Measurements from ENCODE around the gene ERFE. TPM values are rescaled to one million over a fixed set of nuclear protein-coding genes. Genes with fewer than 3 reads are reported as not detected.
A peak's percentile ranks its signal among the peaks of the same experiment; 100 is the strongest.

Gene ERFE
- total RNA-seq, 1 experiment from 2014 or later = 10.3 TPM

DNA sequence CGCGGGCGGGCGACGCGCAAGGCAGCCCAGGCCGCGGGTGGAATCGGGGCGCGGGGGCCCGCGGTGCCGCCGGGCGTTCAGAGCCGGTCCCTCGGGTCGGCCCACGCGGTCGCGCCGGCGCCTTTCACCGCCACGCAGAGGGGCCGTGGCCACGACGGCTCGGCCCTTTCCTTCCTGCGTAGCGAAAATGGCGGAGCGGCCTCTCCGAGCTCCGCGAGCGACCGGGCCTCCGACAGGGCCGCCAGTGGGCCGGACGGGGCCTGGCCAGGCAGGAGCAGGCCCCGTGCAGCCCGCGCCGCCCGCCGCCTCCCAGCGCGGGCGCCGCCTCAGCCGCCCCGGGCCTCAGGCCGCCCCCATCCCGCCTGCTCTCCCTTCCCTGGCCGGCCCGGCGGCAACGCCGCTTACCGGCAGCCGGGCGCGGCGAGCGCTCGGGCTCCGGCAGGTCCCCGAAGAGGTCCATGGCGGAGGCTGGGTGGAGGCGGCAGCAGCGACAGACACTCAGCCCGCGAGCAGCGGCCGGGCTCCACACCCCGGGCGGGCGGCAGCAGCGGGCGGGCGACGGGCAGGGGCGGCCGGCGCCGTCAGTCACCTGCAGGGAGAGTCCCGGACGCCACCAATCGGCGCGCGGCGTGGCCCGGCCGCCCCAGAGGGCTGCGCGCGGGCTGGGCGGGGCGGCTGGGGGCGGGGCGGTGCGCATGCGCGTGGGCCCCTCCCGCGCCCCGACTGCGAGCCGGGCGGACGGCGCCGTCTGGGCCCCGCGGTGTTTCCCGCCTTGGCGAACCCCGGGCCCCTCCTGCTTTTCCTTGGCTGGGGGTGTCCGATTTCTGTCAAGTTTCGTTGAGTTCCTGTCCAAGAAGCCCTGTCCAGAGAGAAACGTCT, 44.6 kb downstream of the ERFE start, which contains the start of gene ILKAP:
ILKAP (minus strand) TSS at position 602 of the 879 bp plus-strand sequence; CDS start at position 460, 142 bp downstream.
- Histone ChIP-seq H3K4me1 (ENCODE audit: control insufficient read depth, insufficient read depth, low read length) (peaks cover 28% of the 10 kb centered on the region), H3K4me3 (ENCODE audit: low read depth in 2 of 2, low read length in 2 of 2) (peak within 1 kb of the TSS; percentile 69 to 97), H3K9me3 (ENCODE audit: control insufficient read depth, insufficient read depth, low read depth, low read length) (no peaks in the 10 kb centered on the region), H3K27ac (ENCODE audit: low read length) (peak within 1 kb of the TSS; percentile 99), H3K36me3 (ENCODE audit: control insufficient read depth, insufficient read depth, low read length) (no peaks in the 10 kb centered on the region), H3K27me3 (ENCODE audit: control insufficient read depth, insufficient read depth, low read length) (no peaks in the 10 kb centered on the region)
- ATAC-seq (peak; percentile 99), DNase-seq (ENCODE audit: low read depth, low spot score) (no peak)
- intact Hi-C loops (cut with micrococcal nuclease; ENCODE audit: unreplicated experiment) = no loop called here
- no TSS peak for BruUV-seq (replicated peaks)
- TF ChIP-seq, protein P1, sequence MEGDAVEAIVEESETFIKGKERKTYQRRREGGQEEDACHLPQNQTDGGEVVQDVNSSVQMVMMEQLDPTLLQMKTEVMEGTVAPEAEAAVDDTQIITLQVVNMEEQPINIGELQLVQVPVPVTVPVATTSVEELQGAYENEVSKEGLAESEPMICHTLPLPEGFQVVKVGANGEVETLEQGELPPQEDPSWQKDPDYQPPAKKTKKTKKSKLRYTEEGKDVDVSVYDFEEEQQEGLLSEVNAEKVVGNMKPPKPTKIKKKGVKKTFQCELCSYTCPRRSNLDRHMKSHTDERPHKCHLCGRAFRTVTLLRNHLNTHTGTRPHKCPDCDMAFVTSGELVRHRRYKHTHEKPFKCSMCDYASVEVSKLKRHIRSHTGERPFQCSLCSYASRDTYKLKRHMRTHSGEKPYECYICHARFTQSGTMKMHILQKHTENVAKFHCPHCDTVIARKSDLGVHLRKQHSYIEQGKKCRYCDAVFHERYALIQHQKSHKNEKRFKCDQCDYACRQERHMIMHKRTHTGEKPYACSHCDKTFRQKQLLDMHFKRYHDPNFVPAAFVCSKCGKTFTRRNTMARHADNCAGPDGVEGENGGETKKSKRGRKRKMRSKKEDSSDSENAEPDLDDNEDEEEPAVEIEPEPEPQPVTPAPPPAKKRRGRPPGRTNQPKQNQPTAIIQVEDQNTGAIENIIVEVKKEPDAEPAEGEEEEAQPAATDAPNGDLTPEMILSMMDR (IDR thresholded peaks at IDR 0.05) = no peak
- no peak for TF ChIP-seq TCF7L2 (IDR thresholded peaks at IDR 0.05; ENCODE audit: low read depth, low read length)
- TF ChIP-seq POLR2AphosphoS5 (IDR thresholded peaks at IDR 0.05; ENCODE audit: low read depth, low read length) = peak; percentile 70
- TF ChIP-seq, protein P2, sequence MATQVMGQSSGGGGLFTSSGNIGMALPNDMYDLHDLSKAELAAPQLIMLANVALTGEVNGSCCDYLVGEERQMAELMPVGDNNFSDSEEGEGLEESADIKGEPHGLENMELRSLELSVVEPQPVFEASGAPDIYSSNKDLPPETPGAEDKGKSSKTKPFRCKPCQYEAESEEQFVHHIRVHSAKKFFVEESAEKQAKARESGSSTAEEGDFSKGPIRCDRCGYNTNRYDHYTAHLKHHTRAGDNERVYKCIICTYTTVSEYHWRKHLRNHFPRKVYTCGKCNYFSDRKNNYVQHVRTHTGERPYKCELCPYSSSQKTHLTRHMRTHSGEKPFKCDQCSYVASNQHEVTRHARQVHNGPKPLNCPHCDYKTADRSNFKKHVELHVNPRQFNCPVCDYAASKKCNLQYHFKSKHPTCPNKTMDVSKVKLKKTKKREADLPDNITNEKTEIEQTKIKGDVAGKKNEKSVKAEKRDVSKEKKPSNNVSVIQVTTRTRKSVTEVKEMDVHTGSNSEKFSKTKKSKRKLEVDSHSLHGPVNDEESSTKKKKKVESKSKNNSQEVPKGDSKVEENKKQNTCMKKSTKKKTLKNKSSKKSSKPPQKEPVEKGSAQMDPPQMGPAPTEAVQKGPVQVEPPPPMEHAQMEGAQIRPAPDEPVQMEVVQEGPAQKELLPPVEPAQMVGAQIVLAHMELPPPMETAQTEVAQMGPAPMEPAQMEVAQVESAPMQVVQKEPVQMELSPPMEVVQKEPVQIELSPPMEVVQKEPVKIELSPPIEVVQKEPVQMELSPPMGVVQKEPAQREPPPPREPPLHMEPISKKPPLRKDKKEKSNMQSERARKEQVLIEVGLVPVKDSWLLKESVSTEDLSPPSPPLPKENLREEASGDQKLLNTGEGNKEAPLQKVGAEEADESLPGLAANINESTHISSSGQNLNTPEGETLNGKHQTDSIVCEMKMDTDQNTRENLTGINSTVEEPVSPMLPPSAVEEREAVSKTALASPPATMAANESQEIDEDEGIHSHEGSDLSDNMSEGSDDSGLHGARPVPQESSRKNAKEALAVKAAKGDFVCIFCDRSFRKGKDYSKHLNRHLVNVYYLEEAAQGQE (IDR thresholded peaks at IDR 0.05; ENCODE audit: insufficient read depth in 1 of 2, low read depth in 2 of 2, low read length in 1 of 2) = no peak
- peak; percentile 49; the same call in 1 of the 2 replicates for TF ChIP-seq SIN3A (IDR thresholded peaks at IDR 0.05; ENCODE audit: borderline replicate concordance, insufficient read depth, low read depth, low read length)
- in situ Hi-C loops (cut with HindIII; ENCODE audit: low pct_unique_long_range_greater_than_20kb, low sequenced_read_pairs) = no loop called here
- CTCF ChIA-PET = interaction anchor here (0.8 kb wide), 1 partner anchor 97 kb away, joined by 3 read pairs; no protein-coding TSS in a partner anchor
- POLR2A ChIA-PET = interaction anchor here (0.5 kb wide), 1 partner anchor 256 kb away, joined by 3 read pairs; no protein-coding TSS in a partner anchor

DNA sequence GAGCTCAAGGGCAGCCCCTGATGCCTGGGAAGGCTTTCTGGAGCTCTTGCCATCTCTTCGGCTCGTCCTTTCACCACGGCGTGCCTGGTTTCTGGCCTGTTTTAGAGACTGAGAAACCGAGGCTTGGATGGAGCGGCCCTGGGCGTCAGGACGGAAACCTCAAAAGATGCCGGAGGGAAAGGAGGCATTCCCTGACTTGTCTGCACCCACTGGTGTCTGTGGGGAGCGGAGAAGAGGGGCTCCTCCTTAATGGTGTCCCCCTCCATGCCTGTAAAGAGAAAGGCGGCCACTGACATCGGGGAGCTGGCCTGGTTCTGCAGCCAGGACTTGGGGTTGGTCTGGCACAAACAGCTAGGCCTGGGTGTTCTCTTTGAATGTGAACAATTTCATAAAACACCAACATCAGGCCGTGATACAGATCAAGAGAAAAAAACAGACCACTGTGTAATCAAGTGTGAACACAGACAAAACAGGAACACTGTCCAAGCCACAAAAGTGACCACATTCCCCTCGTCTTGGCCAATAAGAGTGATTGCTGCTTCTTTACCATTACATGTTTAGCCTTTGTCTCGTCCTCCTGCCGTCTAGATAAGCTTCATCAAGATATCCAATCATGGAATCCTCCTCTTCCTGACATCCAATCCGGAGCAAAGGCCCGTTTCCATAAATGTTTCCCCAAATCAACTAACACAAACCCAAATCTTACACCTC, 45.4 kb downstream of the ERFE start:
- H3K9me3 ChIP-seq (ENCODE audit: control insufficient read depth, insufficient read depth, low read depth, low read length) = no peaks in the 10 kb centered on the region
- TSS peak; percentile 87 for BruUV-seq (replicated peaks)
- intact Hi-C loops (cut with micrococcal nuclease; ENCODE audit: unreplicated experiment) (no loop called here), in situ Hi-C loops (cut with HindIII; ENCODE audit: low pct_unique_long_range_greater_than_20kb, low sequenced_read_pairs) (no loop called here)
- POLR2A ChIA-PET = interaction anchor here (0.5 kb wide), 1 partner anchor 257 kb away, joined by 3 read pairs; no protein-coding TSS in a partner anchor
- TF ChIP-seq, protein P2 (IDR thresholded peaks at IDR 0.05; ENCODE audit: insufficient read depth in 1 of 2, low read depth in 2 of 2, low read length in 1 of 2) = no peak
- TF ChIP-seq POLR2AphosphoS5 (IDR thresholded peaks at IDR 0.05; ENCODE audit: low read depth, low read length) (no peak), SIN3A (IDR thresholded peaks at IDR 0.05; ENCODE audit: borderline replicate concordance, insufficient read depth, low read depth, low read length) (no peak), TCF7L2 (IDR thresholded peaks at IDR 0.05; ENCODE audit: low read depth, low read length) (no peak)
- TF ChIP-seq, protein P1 (IDR thresholded peaks at IDR 0.05) = no peak
- peak overlapping the region; percentile 69 to 74 for H3K4me3 ChIP-seq (ENCODE audit: low read depth in 2 of 2, low read length in 2 of 2)
- H3K27me3 ChIP-seq (ENCODE audit: control insufficient read depth, insufficient read depth, low read length) = peaks cover 3% of the 10 kb centered on the region; the same call in 1 of the 2 replicates
- H3K36me3 ChIP-seq (ENCODE audit: control insufficient read depth, insufficient read depth, low read length) = no peaks in the 10 kb centered on the region
- DNase-seq (ENCODE audit: low read depth, low spot score) (no peak), ATAC-seq (peak; percentile 57)
- H3K4me1 ChIP-seq (ENCODE audit: control insufficient read depth, insufficient read depth, low read length) = peaks cover 24% of the 10 kb centered on the region
- peak overlapping the region; percentile 99 for H3K27ac ChIP-seq (ENCODE audit: low read length)
- CTCF ChIA-PET = interaction anchor here (0.8 kb wide), 1 partner anchor 98 kb away, joined by 3 read pairs; no protein-coding TSS in a partner anchor
